Measurements from ENCODE around the gene KIR2DL1.

GRCh38 chr19:54804101-54804500 is 34.5 kb downstream of the KIR2DL1 start:
- no peak for TF ChIP-seq ZNF274 (IDR thresholded peaks at IDR 0.05; ENCODE audit: low read depth, low read length)
- no peak for TF ChIP-seq YY1 (IDR thresholded peaks at IDR 0.05; ENCODE audit: insufficient read depth, insufficient read length)

All from NT2/D1 (cell line).